Astrocyte (in vitro differentiated cells and primary cell): ENCODE data around the gene ARG2.

Experiments used
- CTCF ChIP-seq: IDR thresholded peaks from 2 replicates; pipeline ENCODE4 v1.5.1; 2011; ENCODE audit warnings: low read depth, mild to moderate bottlenecking, inconsistent platforms, low read length, moderate library complexity; ENCODE audit not compliant: insufficient read depth
- EZH2 ChIP-seq: IDR thresholded peaks from 2 replicates; pipeline ENCODE4 v1.6.1; 2012; ENCODE audit warnings: mild to moderate bottlenecking, low read length, inconsistent platforms; ENCODE audit not compliant: insufficient read depth

- TF ChIP-seq CTCF (no peak), EZH2 (no peak)
These were observed 44.0 kb upstream of the ARG2 start for GRCh38 chr14:67575684-67576083.
